Ishikawa (cell line): ENCODE measurements around the gene E4F1.

ENCODE experiments used
- CEBPB ChIP-seq: IDR thresholded peaks from 2 replicates; pipeline ENCODE4 v1.6.1; 2012
- CREB1 ChIP-seq: IDR thresholded peaks from 2 replicates; pipeline ENCODE4 v1.6.1; 2012; ENCODE audit warnings: low read depth
- EGR1 ChIP-seq: IDR thresholded peaks from 2 replicates; pipeline ENCODE4 v1.6.1; 2012
- EP300 ChIP-seq: IDR thresholded peaks from 2 replicates; pipeline ENCODE4 v1.6.1; 2012; ENCODE audit warnings: borderline replicate concordance
- FOXM1 ChIP-seq: IDR thresholded peaks from 2 replicates; pipeline ENCODE4 v1.6.1; 2012; ENCODE audit warnings: low read depth, borderline replicate concordance
- MAX ChIP-seq: IDR thresholded peaks from 2 replicates; pipeline ENCODE4 v1.6.1; 2012
- NFIC ChIP-seq: IDR thresholded peaks from 2 replicates; pipeline ENCODE4 v1.6.1; 2012
- RAD21 ChIP-seq: IDR thresholded peaks from 2 replicates; pipeline ENCODE4 v1.6.1; 2012; ENCODE audit warnings: low read depth
- REST ChIP-seq: IDR thresholded peaks from 2 replicates; pipeline ENCODE4 v1.6.1; 2012; ENCODE audit warnings: low read depth, mild to moderate bottlenecking
- TAF1 ChIP-seq: IDR thresholded peaks from 2 replicates; pipeline ENCODE4 v1.6.1; 2012; ENCODE audit warnings: low read depth, mild to moderate bottlenecking
- TCF12 ChIP-seq: IDR thresholded peaks from 2 replicates; pipeline ENCODE4 v1.6.1; 2012; ENCODE audit warnings: low read depth
- TEAD4 ChIP-seq: IDR thresholded peaks from 2 replicates; pipeline ENCODE4 v1.6.1; 2012
- USF1 ChIP-seq: IDR thresholded peaks from 2 replicates; pipeline ENCODE4 v1.6.1; 2012
- YY1 ChIP-seq: IDR thresholded peaks from 2 replicates; pipeline ENCODE4 v1.6.1; 2012; ENCODE audit warnings: low read depth
- ZBTB7A ChIP-seq: IDR thresholded peaks from 2 replicates; pipeline ENCODE4 v1.6.1; 2012; ENCODE audit warnings: low read depth

E4F1 gene

GRCh38 chr16:2180962-2181923, 42.1 kb upstream of the E4F1 start:
- no peak for TF ChIP-seq ZBTB7A
- 0 out of 2 replicates have a peak, but pooled peaks have one; percentile 3 for TF ChIP-seq USF1

GRCh38 chr16:2181952-2182351, 41.4 kb upstream of the E4F1 start:
- no peak for TF ChIP-seq USF1
- TF ChIP-seq EGR1 = no peak
- no peak for TF ChIP-seq CREB1
- TF ChIP-seq TAF1 = no peak
- TF ChIP-seq REST = no peak
- no peak for TF ChIP-seq FOXM1
- no peak for TF ChIP-seq CEBPB

GRCh38 chr16:2183671-2184070, 39.7 kb upstream of the E4F1 start:
- no peak for TF ChIP-seq USF1
- TF ChIP-seq YY1 = no peak
- no peak for TF ChIP-seq RAD21
- no peak for TF ChIP-seq MAX
- TF ChIP-seq EGR1 = no peak
- no peak for TF ChIP-seq REST
- TF ChIP-seq FOXM1 = no peak
- no peak for TF ChIP-seq NFIC
- no peak for TF ChIP-seq EP300
- no peak for TF ChIP-seq TEAD4
- TF ChIP-seq CEBPB = no peak
- TF ChIP-seq CREB1 = no peak
- no peak for TF ChIP-seq TCF12

GRCh38 chr16:2184346-2184745, 39.0 kb upstream of the E4F1 start:
- TF ChIP-seq EP300 (no peak), FOXM1 (no peak), MAX (no peak), NFIC (no peak), CREB1 (no peak), RAD21 (no peak), USF1 (no peak), EGR1 (no peak), CEBPB (no peak)

GRCh38 chr16:2184962-2185361, 38.4 kb upstream of the E4F1 start:
- TF ChIP-seq NFIC (no peak), MAX (no peak), CREB1 (no peak)
